CD14-positive monocyte (primary cell): ENCODE measurements around the gene OR2T29. TPM values are rescaled to one million over a fixed set of nuclear protein-coding genes. Genes with fewer than 3 reads are reported as not detected.

Experiments used
- DNase-seq, 3 donors: peaks; one replicate each; pipeline ENCODE4 v3.0.0-alpha.2; 2011 to 2022
- H2AFZ ChIP-seq: 2 replicates; pipeline ENCODE4 v1.6.0; 2012; ENCODE audit warnings: mild to moderate bottlenecking, low read depth, low read length, inconsistent platforms; ENCODE audit not compliant: insufficient read depth, poor library complexity, severe bottlenecking
- H3K27ac ChIP-seq, 2 donors: 1 replicate in 1 of 2; 2 replicates in 1 of 2; pipeline ENCODE4 v1.5.1; 2012 to 2013; ENCODE audit warnings: low read length in 2 of 2, control low read depth in 1 of 2, inconsistent platforms in 1 of 2, low read depth in 1 of 2, mild to moderate bottlenecking in 1 of 2
- H3K27me3 ChIP-seq, 2 donors: one replicate each; pipeline versions ENCODE4 v1.6.0 to v1.6.1; 2011 to 2013; ENCODE audit warnings: low read length in 2 of 2; ENCODE audit not compliant: control insufficient read depth in 2 of 2, insufficient read depth in 2 of 2
- H3K36me3 ChIP-seq, 2 donors: replicated peaks in 1 of 2; 1 replicate in 1 of 2; 2 replicates in 1 of 2; pipeline versions ENCODE4 v1.5.1 to v1.6.1; 2012 to 2013; ENCODE audit warnings: low read length in 2 of 2, control low read depth in 1 of 2, inconsistent platforms in 1 of 2, mild to moderate bottlenecking in 1 of 2; ENCODE audit not compliant: insufficient read depth in 2 of 2, control insufficient read depth in 1 of 2
- H3K4me1 ChIP-seq, 2 donors: 1 replicate in 1 of 2; 2 replicates in 1 of 2; pipeline versions ENCODE4 v1.5.1 to v1.6.1; 2012 to 2013; ENCODE audit warnings: low read length in 2 of 2, control low read depth in 1 of 2, inconsistent platforms in 1 of 2, mild to moderate bottlenecking in 1 of 2, moderate library complexity in 1 of 2; ENCODE audit not compliant: insufficient read depth in 2 of 2, control insufficient read depth in 1 of 2
- H3K4me2 ChIP-seq: replicated peaks from 2 replicates; pipeline ENCODE3; 2012; ENCODE audit warnings: low read length, moderate library complexity, mild to moderate bottlenecking; ENCODE audit not compliant: poor library complexity, severe bottlenecking; ENCODE audit errors: extremely low read depth
- H3K4me3 ChIP-seq, 3 experiments: fragments of 200-600 bp in 1 of 3; sonication (generic) in 1 of 3; replicated peaks in 1 of 3; 1 replicate in 2 of 3; 2 replicates in 1 of 3; pipeline ENCODE4 v1.5.1; 2011 to 2013; ENCODE audit warnings: low read length in 3 of 3, mild to moderate bottlenecking in 3 of 3, control low read depth in 2 of 3, low read depth in 2 of 3, inconsistent platforms in 1 of 3, moderate library complexity in 1 of 3
- H3K79me2 ChIP-seq: 2 replicates; pipeline ENCODE4 v1.6.0; 2012; ENCODE audit warnings: mild to moderate bottlenecking, control low read depth, inconsistent platforms, low read length, moderate library complexity; ENCODE audit not compliant: insufficient read depth
- H3K9ac ChIP-seq: 2 replicates; pipeline ENCODE4 v1.6.0; 2017; ENCODE audit warnings: low read length, mild to moderate bottlenecking; ENCODE audit not compliant: insufficient read depth, poor library complexity, severe bottlenecking
- H3K9me3 ChIP-seq, 2 donors: replicated peaks in 1 of 2; 1 replicate in 1 of 2; 2 replicates in 1 of 2; pipeline versions ENCODE4 v1.5.1 to v1.6.1; 2012 to 2013; ENCODE audit warnings: low read length in 2 of 2, control low read depth in 1 of 2; ENCODE audit not compliant: control insufficient read depth in 1 of 2, insufficient read depth in 1 of 2
- H4K20me1 ChIP-seq: 2 replicates; pipeline ENCODE4 v1.6.0; 2012; ENCODE audit warnings: mild to moderate bottlenecking, low read length, control low read depth, moderate library complexity; ENCODE audit not compliant: insufficient read depth
- H3K27ac Mint-ChIP-seq, 7 donors: one replicate each; pipeline ENCODE4 v1.8.0; 2020; ENCODE audit warnings: mild to moderate bottlenecking in 7 of 7, mixed read lengths in 7 of 7, moderate library complexity in 6 of 7, inconsistent platforms in 2 of 7
- H3K27me3 Mint-ChIP-seq, 3 donors: one replicate each; pipeline ENCODE4 v1.8.0; 2021 to 2022; ENCODE audit warnings: low read depth in 3 of 3, mild to moderate bottlenecking in 3 of 3, mixed read lengths in 3 of 3, moderate library complexity in 3 of 3, inconsistent platforms in 1 of 3
- H3K36me3 Mint-ChIP-seq, 2 donors: one replicate each; pipeline ENCODE4 v1.8.0; 2020; ENCODE audit warnings: mixed read lengths in 2 of 2, inconsistent platforms in 1 of 2, mild to moderate bottlenecking in 1 of 2
- H3K4me1 Mint-ChIP-seq: one replicate; pipeline ENCODE4 v1.8.0; 2020; ENCODE audit warnings: mild to moderate bottlenecking, mixed read lengths
- H3K4me3 Mint-ChIP-seq, 2 donors: one replicate each; pipeline ENCODE4 v1.8.0; 2020; ENCODE audit warnings: mild to moderate bottlenecking in 2 of 2, mixed read lengths in 2 of 2, moderate library complexity in 1 of 2
- H3K9me3 Mint-ChIP-seq, 7 donors: one replicate each; pipeline ENCODE4 v1.8.0; 2020 to 2022; ENCODE audit warnings: mixed read lengths in 7 of 7, mild to moderate bottlenecking in 6 of 7, moderate library complexity in 6 of 7, inconsistent platforms in 2 of 7
- WGBS: methylation state at CpG from one replicate; pipeline ENCODE4 v1.1.5; 2013; ENCODE audit warnings: missing lambda C conversion rate; ENCODE audit not compliant: insufficient coverage; 5-methylcytosine and 5-hydroxymethylcytosine counted together
- intact Hi-C, 2 donors: fragments of 100-400 bp; cut with micrococcal nuclease; formaldehyde crosslinking; loops; one replicate each; pipeline versions ENCODE4 v1.15.0 to v1.15.1; 2023
- polyA plus RNA-seq, 3 donors: library from polyadenylated mRNA; depleted of rRNA in 1 of 3; unstranded in 2 of 3; stranded (reverse) in 1 of 3; fragments of 300-500 nt in 2 of 3; fragments of >200 nt in 1 of 3; fragmentation: Illumina TruSeq in 2 of 3; gene quantifications; 1 replicate in 2 of 3; 2 replicates in 1 of 3; pipeline ENCODE4 v1.2.3, GENCODE V29; 2012 to 2021
- TF ChIP-seq, protein P1 (sequence below): fragments of 200-600 bp; IDR thresholded peaks from one replicate; pipeline ENCODE4 v1.8.0; 2022; ENCODE audit warnings: antibody characterized with exemption, mild to moderate bottlenecking

The OR2T29 gene
- polyA plus RNA-seq, 3 donors: not detected

DNA sequence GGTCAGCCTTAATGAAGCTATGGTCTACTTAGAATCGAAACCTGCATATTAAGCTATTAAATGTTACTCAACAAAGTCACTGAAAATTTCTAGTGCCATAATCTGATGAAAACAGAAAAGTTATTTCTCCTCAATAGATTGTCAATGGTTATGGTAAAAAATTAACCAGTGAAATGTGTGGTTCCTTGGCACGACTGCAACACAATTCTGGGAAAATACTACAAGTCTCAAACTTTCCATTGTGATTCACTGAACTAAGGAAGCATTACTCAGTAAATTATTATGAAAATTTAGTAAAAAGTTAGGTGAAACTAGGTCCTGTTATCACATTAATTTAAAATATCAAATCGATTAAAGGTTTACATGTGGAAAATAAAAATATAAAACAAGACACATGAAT lies 47.7 kb upstream of the OR2T29 start:
- no peaks in the 10 kb centered on the region for H3K79me2 ChIP-seq
- no peak overlapping the region for H3K27ac ChIP-seq
- TF ChIP-seq, protein P1, sequence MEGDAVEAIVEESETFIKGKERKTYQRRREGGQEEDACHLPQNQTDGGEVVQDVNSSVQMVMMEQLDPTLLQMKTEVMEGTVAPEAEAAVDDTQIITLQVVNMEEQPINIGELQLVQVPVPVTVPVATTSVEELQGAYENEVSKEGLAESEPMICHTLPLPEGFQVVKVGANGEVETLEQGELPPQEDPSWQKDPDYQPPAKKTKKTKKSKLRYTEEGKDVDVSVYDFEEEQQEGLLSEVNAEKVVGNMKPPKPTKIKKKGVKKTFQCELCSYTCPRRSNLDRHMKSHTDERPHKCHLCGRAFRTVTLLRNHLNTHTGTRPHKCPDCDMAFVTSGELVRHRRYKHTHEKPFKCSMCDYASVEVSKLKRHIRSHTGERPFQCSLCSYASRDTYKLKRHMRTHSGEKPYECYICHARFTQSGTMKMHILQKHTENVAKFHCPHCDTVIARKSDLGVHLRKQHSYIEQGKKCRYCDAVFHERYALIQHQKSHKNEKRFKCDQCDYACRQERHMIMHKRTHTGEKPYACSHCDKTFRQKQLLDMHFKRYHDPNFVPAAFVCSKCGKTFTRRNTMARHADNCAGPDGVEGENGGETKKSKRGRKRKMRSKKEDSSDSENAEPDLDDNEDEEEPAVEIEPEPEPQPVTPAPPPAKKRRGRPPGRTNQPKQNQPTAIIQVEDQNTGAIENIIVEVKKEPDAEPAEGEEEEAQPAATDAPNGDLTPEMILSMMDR: no peak
- DNase-seq: no peak
- no peak overlapping the region for H3K4me3 Mint-ChIP-seq
- peaks cover 0 to 4% (median 1%) of the 10 kb centered on the region in 3 donors for H3K27me3 Mint-ChIP-seq
- intact Hi-C loops: no loop called here
- H3K27me3 ChIP-seq: no peaks in the 10 kb centered on the region
- H4K20me1 ChIP-seq: no peaks in the 10 kb centered on the region
- no CpG with 5 or more reads among the region's 3 CpGs for WGBS
- H3K4me3 ChIP-seq: no peak overlapping the region
- no peaks in the 10 kb centered on the region for H3K36me3 ChIP-seq
- H3K27ac Mint-ChIP-seq: no peak overlapping the region
- H3K4me1 ChIP-seq: no peaks in the 10 kb centered on the region
- no peak overlapping the region for H3K4me2 ChIP-seq
- H3K9me3 Mint-ChIP-seq: no peaks in the 10 kb centered on the region
- no peak overlapping the region for H3K9ac ChIP-seq
- H2AFZ ChIP-seq: no peak overlapping the region
- H3K36me3 Mint-ChIP-seq: no peaks in the 10 kb centered on the region
- H3K4me1 Mint-ChIP-seq: peaks cover 2% of the 10 kb centered on the region
- H3K9me3 ChIP-seq: no peaks in the 10 kb centered on the region

- H3K9ac ChIP-seq: no peak overlapping the region
- intact Hi-C loops: no loop called here
- Mint-ChIP-seq H3K27me3 (peaks cover 0 to 1% (median 0%) of the 10 kb centered on the region in 3 donors), H3K9me3 (peaks cover 0 to 8% (median 0%) of the 10 kb centered on the region in 7 donors), H3K27ac (no peak overlapping the region), H3K4me1 (peaks cover 3% of the 10 kb centered on the region), H3K4me3 (no peak overlapping the region), H3K36me3 (no peaks in the 10 kb centered on the region)
- H2AFZ ChIP-seq: no peak overlapping the region
- H3K36me3 ChIP-seq: no peaks in the 10 kb centered on the region
- 94% methylated on average over 5 of the region's 8 CpGs for WGBS
- H3K4me1 ChIP-seq: no peaks in the 10 kb centered on the region
- H3K27me3 ChIP-seq: no peaks in the 10 kb centered on the region
- H4K20me1 ChIP-seq: no peaks in the 10 kb centered on the region
- H3K27ac ChIP-seq: no peak overlapping the region
- H3K4me2 ChIP-seq: no peak overlapping the region
- TF ChIP-seq, protein P1: no peak
- H3K79me2 ChIP-seq: no peaks in the 10 kb centered on the region
- no peak for DNase-seq
- H3K4me3 ChIP-seq: no peak overlapping the region
- no peaks in the 10 kb centered on the region for H3K9me3 ChIP-seq
Observed at GRCh38 chr1:248599396-248599795, 36.8 kb upstream of the OR2T29 start.
